CD4-positive, alpha-beta T cell (primary cell): ENCODE results near the gene SHROOM2. TPM values are rescaled to one million over a fixed set of nuclear protein-coding genes. Genes with fewer than 3 reads are reported as not detected.
"Not testable (repeated sequence)": the region's sequence is repeated elsewhere in the genome, so short reads cannot be mapped to it uniquely, and the experiment has no call there.

Source experiments
- ATAC-seq: fragments of 200-7000 bp; cut with Tn5 transposase; one replicate; pipeline ENCODE4 v1.10.0; 2022; ENCODE audit warnings: mild to moderate bottlenecking; ENCODE audit not compliant: poor library complexity
- CTCF ChIA-PET: fragments of 350-600 bp; sonication (Branson Sonifier 250); formaldehyde crosslinking; loops from one replicate; lab custom pipeline; 2021; ENCODE audit warnings: antibody characterized with exemption, inconsistent platforms; lab: Charles Lee
- POLR2A ChIA-PET: fragments of 350-600 bp; sonication (Branson Sonifier 250); formaldehyde crosslinking; loops from one replicate; lab custom pipeline; 2021; ENCODE audit warnings: antibody characterized with exemption, inconsistent platforms; lab: Charles Lee
- DNase-seq, 14 experiments: peaks; one replicate each; pipeline ENCODE4 v3.0.0-alpha.2; 2013 to 2020; ENCODE audit warnings: mixed read lengths in 2 of 14
- H3K27ac ChIP-seq, 2 donors: one replicate each; pipeline versions ENCODE4 v1.5.1 to v1.7.0; 2013; ENCODE audit warnings: low read length in 2 of 2, low read depth in 1 of 2, mild to moderate bottlenecking in 1 of 2
- H3K27me3 ChIP-seq, 2 experiments: 1 replicate in 1 of 2; 2 replicates in 1 of 2; pipeline versions ENCODE4 v1.6.1 to v1.7.0; 2013; ENCODE audit warnings: low read length in 2 of 2, control low read depth in 1 of 2, mild to moderate bottlenecking in 1 of 2, moderate library complexity in 1 of 2; ENCODE audit not compliant: insufficient read depth in 2 of 2, control insufficient read depth in 1 of 2
- H3K36me3 ChIP-seq: one replicate; pipeline ENCODE4 v1.6.1; 2013; ENCODE audit warnings: low read length, control low read depth; ENCODE audit not compliant: insufficient read depth
- H3K4me1 ChIP-seq: one replicate; pipeline ENCODE4 v1.6.1; 2013; ENCODE audit warnings: low read length, control low read depth; ENCODE audit not compliant: insufficient read depth
- H3K4me3 ChIP-seq: one replicate; pipeline ENCODE4 v1.5.1; 2013; ENCODE audit warnings: mild to moderate bottlenecking, low read length, moderate library complexity
- H3K9me3 ChIP-seq, 2 experiments: 1 replicate in 1 of 2; 2 replicates in 1 of 2; pipeline versions ENCODE4 v1.6.1 to v1.7.0; 2013; ENCODE audit warnings: low read length in 2 of 2, mild to moderate bottlenecking in 2 of 2, control low read depth in 1 of 2, moderate library complexity in 1 of 2; ENCODE audit not compliant: control insufficient read depth in 1 of 2, insufficient read depth in 1 of 2
- H3K27ac Mint-ChIP-seq: one replicate; pipeline ENCODE4 v1.8.0; 2020; ENCODE audit warnings: mixed read lengths
- H3K27me3 Mint-ChIP-seq: one replicate; pipeline ENCODE4 v1.8.0; 2021; ENCODE audit warnings: mixed read lengths
- H3K36me3 Mint-ChIP-seq: one replicate; pipeline ENCODE4 v1.8.0; 2021; ENCODE audit warnings: low read depth, mixed read lengths
- H3K4me1 Mint-ChIP-seq: one replicate; pipeline ENCODE4 v1.8.0; 2021; ENCODE audit warnings: low read depth, mixed read lengths
- H3K4me3 Mint-ChIP-seq: one replicate; pipeline ENCODE4 v1.8.0; 2020; ENCODE audit warnings: mild to moderate bottlenecking, mixed read lengths
- H3K9me3 Mint-ChIP-seq: one replicate; pipeline ENCODE4 v1.8.0; 2020; ENCODE audit warnings: mixed read lengths
- CTCF ChIP-seq: fragments of 200-600 bp; IDR thresholded peaks from one replicate; pipeline ENCODE4 v1.8.0; 2022; ENCODE audit warnings: antibody characterized with exemption, mild to moderate bottlenecking
- intact Hi-C, 2 experiments: fragments of 100-400 bp; cut with DNase I in 1 of 2; cut with micrococcal nuclease in 1 of 2; formaldehyde crosslinking; loops; one replicate each; pipeline versions ENCODE4 v1.15.1 to v1.9.0; 2023 to 2025; cut with DNase I, micrococcal nuclease
- total RNA-seq, 174 experiments: library from RNA in 2 of 174; stranded (reverse) in 2 of 174; gene quantifications; one replicate each; pipeline ENCODE4 v1.2.3 and lab custom pipeline; 2021 to 2026

The SHROOM2 gene
- total RNA-seq, 2 experiments from 2014 or later = not detected

DNA sequence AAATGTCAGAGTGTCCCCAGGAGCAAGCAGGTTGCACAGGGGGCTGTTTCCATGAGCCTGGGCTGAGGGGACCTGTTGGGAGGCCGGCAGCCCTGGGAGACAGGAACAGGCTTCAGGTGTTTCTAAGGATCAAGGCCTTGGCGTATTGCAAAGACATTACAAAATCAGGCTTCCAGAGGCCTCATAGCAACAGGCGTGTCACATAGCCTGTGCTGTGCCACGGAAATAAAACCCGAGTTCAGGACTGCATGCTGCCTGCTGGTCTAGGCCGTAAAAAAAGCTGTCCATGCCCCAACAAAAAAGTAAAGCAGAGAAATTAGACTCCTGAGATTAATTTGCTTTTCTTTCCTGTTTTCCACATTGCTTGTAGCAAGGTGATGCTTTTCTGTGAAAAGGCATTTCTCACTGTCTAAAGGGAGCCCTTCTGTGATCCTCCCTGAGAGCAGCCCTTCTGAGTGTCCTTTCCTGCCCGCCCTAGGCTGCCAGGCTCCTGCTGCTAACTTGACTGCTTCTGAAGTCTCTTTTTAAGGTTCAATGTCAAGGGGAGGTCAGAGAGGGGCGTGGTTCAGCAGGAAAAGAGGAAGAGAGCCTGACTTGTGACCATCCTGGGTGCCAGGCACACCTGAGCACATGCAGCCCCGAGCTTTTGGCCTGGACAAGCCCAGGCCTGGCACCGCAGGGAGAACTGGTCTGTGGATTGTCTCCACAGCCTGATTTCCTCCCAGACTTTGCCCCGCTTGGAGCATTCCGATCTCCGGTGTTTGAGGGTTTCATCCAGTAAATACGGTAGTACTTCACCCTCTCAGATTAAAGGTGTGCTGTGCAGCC is 21.3 kb downstream of the SHROOM2 start:
- H3K27me3 ChIP-seq = no peaks in the 10 kb centered on the region
- no peaks in the 10 kb centered on the region for H3K9me3 Mint-ChIP-seq
- no peak overlapping the region for H3K27ac Mint-ChIP-seq
- no peak overlapping the region for H3K27ac ChIP-seq
- H3K9me3 ChIP-seq = no peaks in the 10 kb centered on the region
- ChIA-PET CTCF (no interaction called here), POLR2A (no interaction called here)
- no peaks in the 10 kb centered on the region for H3K36me3 ChIP-seq
- no peak overlapping the region for H3K4me3 Mint-ChIP-seq
- H3K27me3 Mint-ChIP-seq = no peaks in the 10 kb centered on the region
- TF ChIP-seq CTCF = no peak
- H3K4me3 ChIP-seq = no peak overlapping the region
- no peak for ATAC-seq
- DNase-seq = no peak
- no peaks in the 10 kb centered on the region for H3K4me1 ChIP-seq
- no peaks in the 10 kb centered on the region for H3K36me3 Mint-ChIP-seq
- H3K4me1 Mint-ChIP-seq = no peaks in the 10 kb centered on the region
- intact Hi-C loops = no loop called here

DNA sequence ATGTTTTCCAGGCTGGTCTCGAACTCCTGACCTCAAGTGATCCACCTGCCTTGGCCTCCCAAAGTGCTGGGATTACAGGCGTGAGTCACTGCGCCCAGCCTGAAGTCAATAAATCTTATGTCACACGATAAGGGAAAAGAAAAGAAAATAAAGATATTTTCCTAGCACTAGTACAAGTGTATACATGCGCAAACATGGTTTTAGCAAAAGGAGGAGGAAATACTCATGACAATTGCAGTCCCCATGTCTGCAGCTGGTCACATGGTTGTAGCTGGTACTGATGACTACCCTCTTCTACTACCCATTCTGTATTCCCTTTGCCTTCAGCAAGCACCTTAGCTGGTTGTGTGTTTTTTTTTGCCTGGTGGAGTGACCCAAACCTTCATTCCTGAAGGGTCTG is 23.6 kb downstream of the SHROOM2 start:
- H3K4me1 ChIP-seq, H3K9me3 Mint-ChIP-seq, H3K36me3 ChIP-seq, POLR2A ChIA-PET, H3K27me3 Mint-ChIP-seq, CTCF ChIA-PET, H3K4me3 ChIP-seq, H3K4me1 Mint-ChIP-seq, ATAC-seq, H3K27ac ChIP-seq, H3K27me3 ChIP-seq, H3K36me3 Mint-ChIP-seq, intact Hi-C loops, H3K27ac Mint-ChIP-seq, H3K9me3 ChIP-seq, H3K4me3 Mint-ChIP-seq, DNase-seq: not testable (repeated sequence)

DNA sequence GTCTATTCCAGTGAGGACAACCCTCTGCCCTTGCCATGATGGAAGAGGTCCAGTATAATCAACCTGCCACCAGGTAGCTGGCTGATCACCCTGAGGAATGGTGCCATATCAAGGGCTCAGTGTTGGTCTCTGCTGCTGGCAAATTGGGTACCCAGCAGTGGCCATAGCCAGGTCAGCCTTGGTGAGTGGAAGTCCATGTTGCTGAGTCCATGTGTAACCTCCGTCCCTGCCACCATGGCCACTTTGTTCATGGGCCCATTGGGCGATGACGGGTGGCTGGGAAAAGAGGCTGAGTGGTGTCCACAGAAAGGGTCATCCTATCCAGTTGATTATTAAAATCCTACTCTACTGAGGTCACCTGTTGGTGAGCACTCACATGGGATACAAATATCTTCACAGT is 24.9 kb downstream of the SHROOM2 start:
- H3K27ac ChIP-seq, H3K9me3 Mint-ChIP-seq, H3K4me3 Mint-ChIP-seq, H3K27me3 Mint-ChIP-seq, DNase-seq, ATAC-seq, H3K27ac Mint-ChIP-seq, H3K4me1 ChIP-seq, H3K9me3 ChIP-seq, CTCF ChIA-PET, H3K4me3 ChIP-seq, intact Hi-C loops, H3K36me3 ChIP-seq, H3K36me3 Mint-ChIP-seq, H3K4me1 Mint-ChIP-seq, H3K27me3 ChIP-seq, POLR2A ChIA-PET: not testable (repeated sequence)

GRCh38 chrX:9816084-9816700 is 30.0 kb downstream of the SHROOM2 start:
- no peak overlapping the region for H3K27ac Mint-ChIP-seq
- H3K9me3 Mint-ChIP-seq = no peaks in the 10 kb centered on the region
- H3K4me3 Mint-ChIP-seq = no peak overlapping the region
- ATAC-seq (no peak), DNase-seq (no peak)
- peaks cover 4% of the 10 kb centered on the region for H3K27me3 Mint-ChIP-seq
- Histone ChIP-seq H3K27ac (no peak overlapping the region), H3K4me1 (no peaks in the 10 kb centered on the region), H3K9me3 (no peaks in the 10 kb centered on the region), H3K27me3 (peaks cover 0 to 2% of the 10 kb centered on the region in 2 experiments), H3K4me3 (no peak overlapping the region), H3K36me3 (no peaks in the 10 kb centered on the region)
- no peaks in the 10 kb centered on the region for H3K4me1 Mint-ChIP-seq
- no peak for TF ChIP-seq CTCF
- ChIA-PET POLR2A (no interaction called here), CTCF (no interaction called here)
- H3K36me3 Mint-ChIP-seq = no peaks in the 10 kb centered on the region
- intact Hi-C loops = no loop called here
